GM23248 (cell line): ENCODE measurements around the gene STRADB. TPM values are rescaled to one million over a fixed set of nuclear protein-coding genes. Genes with fewer than 3 reads are reported as not detected.

ENCODE experiments used
- DNase-seq: peaks from one replicate; pipeline ENCODE4 v3.0.0-alpha.2; 2015
- H2AFZ ChIP-seq: fragments of 200-600 bp; sonication (generic); 2 replicates; pipeline ENCODE4 v1.6.1; 2016; ENCODE audit warnings: antibody characterized with exemption
- H3F3A ChIP-seq: fragments of 200-600 bp; sonication (generic); 2 replicates; pipeline ENCODE4 v1.6.1; 2016; ENCODE audit warnings: mild to moderate bottlenecking, antibody characterized with exemption, mixed run types; ENCODE audit not compliant: insufficient read depth
- H3K27ac ChIP-seq: fragments of 200-600 bp; sonication (generic); 2 replicates; pipeline ENCODE4 v1.5.1; 2016; ENCODE audit warnings: mild to moderate bottlenecking
- H3K27me3 ChIP-seq: fragments of 200-600 bp; sonication (generic); replicated peaks from 2 replicates; pipeline ENCODE4 v1.6.1; 2016; ENCODE audit warnings: mild to moderate bottlenecking; ENCODE audit not compliant: insufficient read depth
- H3K36me3 ChIP-seq: fragments of 200-600 bp; sonication (generic); 2 replicates; pipeline ENCODE4 v1.6.1; 2016; ENCODE audit warnings: low read depth, mild to moderate bottlenecking
- H3K4me1 ChIP-seq: fragments of 200-600 bp; sonication (generic); 2 replicates; pipeline ENCODE4 v1.6.1; 2016; ENCODE audit warnings: mild to moderate bottlenecking; ENCODE audit not compliant: insufficient read depth
- H3K4me2 ChIP-seq: fragments of 200-600 bp; sonication (generic); one replicate; pipeline ENCODE4 v1.6.1; 2016; ENCODE audit warnings: mild to moderate bottlenecking; ENCODE audit not compliant: unreplicated experiment
- H3K4me3 ChIP-seq: fragments of 200-600 bp; sonication (generic); 2 replicates; pipeline ENCODE4 v1.5.1; 2016; ENCODE audit warnings: mild to moderate bottlenecking
- H3K79me2 ChIP-seq: fragments of 200-600 bp; sonication (generic); 2 replicates; pipeline ENCODE4 v1.6.1; 2016; ENCODE audit warnings: mild to moderate bottlenecking; ENCODE audit not compliant: insufficient read depth
- H3K9ac ChIP-seq: fragments of 200-600 bp; sonication (generic); 2 replicates; pipeline ENCODE4 v1.6.1; 2016; ENCODE audit warnings: mild to moderate bottlenecking
- H3K9me2 ChIP-seq: fragments of 200-600 bp; sonication (generic); 2 replicates; pipeline ENCODE4 v1.6.1; 2016; ENCODE audit warnings: mixed run types, mild to moderate bottlenecking, moderate library complexity; ENCODE audit not compliant: insufficient read depth
- H3K9me3 ChIP-seq: fragments of 200-600 bp; sonication (generic); one replicate; pipeline ENCODE4 v1.6.1; 2017; ENCODE audit warnings: low read depth
- H4K20me1 ChIP-seq: fragments of 200-600 bp; sonication (generic); 2 replicates; pipeline ENCODE4 v1.6.0; 2016; ENCODE audit not compliant: insufficient read depth
- EZH2 ChIP-seq: fragments of 200-600 bp; sonication (generic); IDR thresholded peaks from 2 replicates; pipeline ENCODE4 v1.6.1; 2018; ENCODE audit warnings: antibody characterized with exemption, mild to moderate bottlenecking; ENCODE audit not compliant: insufficient read depth, poor library complexity, severe bottlenecking
- EZH2phosphoT487 ChIP-seq: fragments of 200-600 bp; sonication (generic); IDR thresholded peaks from 2 replicates; pipeline ENCODE4 v1.6.1; 2018; ENCODE audit warnings: antibody characterized with exemption, moderate library complexity, mild to moderate bottlenecking, low read depth; ENCODE audit not compliant: insufficient read depth
- WGBS, 2 experiments: methylation state at CpG; one replicate each; pipeline ENCODE4 v1.1.6; 2015 to 2017; ENCODE audit warnings: low lambda C conversion rate in 2 of 2, low coverage in 1 of 2; ENCODE audit errors: missing lambda C conversion rate in 2 of 2; 5-methylcytosine and 5-hydroxymethylcytosine counted together
- in situ Hi-C: fragments of 300-500 bp; cut with MboI; formaldehyde crosslinking; loops from 2 replicates; pipeline ENCODE4 v1.15.0; 2020
- polyA plus RNA-seq: library from polyadenylated mRNA; unstranded; fragments of >200 nt; fragmentation: Nextera tagmentation; extraction: Ambion mirVana; gene quantifications from 2 replicates; pipeline ENCODE4 v1.2.1, GENCODE V29; 2016
- total RNA-seq: library from RNA; depleted of rRNA; stranded (reverse); fragments of >200 nt; shearing (Covaris generic); gene quantifications from 2 replicates; pipeline ENCODE4 v1.2.3, GENCODE V29; 2014

STRADB gene
- total and polyA plus RNA-seq, 2 experiments from 2014 or later: 21.2 to 33.7 TPM

DNA sequence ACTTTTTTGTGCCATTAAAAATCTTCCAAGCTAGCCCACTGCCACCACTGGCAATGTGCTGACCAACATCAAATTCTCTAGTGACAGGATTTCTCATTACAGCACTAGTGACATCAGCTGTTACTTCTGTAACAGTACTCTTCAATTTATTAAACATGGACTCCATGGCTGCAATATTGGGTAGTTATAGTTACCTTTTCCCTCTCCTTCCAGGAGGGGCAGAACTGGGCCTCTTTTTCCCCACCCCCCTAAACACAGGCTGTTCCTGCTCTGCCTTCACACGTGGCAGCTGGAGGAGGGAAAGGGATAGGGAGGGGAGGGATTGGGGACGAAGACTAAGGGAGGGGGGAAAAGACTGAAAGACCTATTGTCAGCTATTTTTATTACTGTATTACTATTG is 38.4 kb upstream of the STRADB start:
- TF ChIP-seq EZH2 (no peak), EZH2phosphoT487 (no peak)
- no peak for DNase-seq
- H3F3A ChIP-seq: peaks cover 14% of the 10 kb centered on the region
- H3K27me3 ChIP-seq: no peaks in the 10 kb centered on the region
- H3K4me3 ChIP-seq: no peak overlapping the region
- no peaks in the 10 kb centered on the region for H3K36me3 ChIP-seq
- in situ Hi-C loops: no loop called here
- no peaks in the 10 kb centered on the region for H3K9me3 ChIP-seq
- 97 to 100% methylated on average over 2 of the region's 2 CpGs for WGBS, 2 experiments
- 0 out of 2 replicates have a peak, but pooled peaks cover 3% of the 10 kb centered on the region for H3K9me2 ChIP-seq
- H2AFZ ChIP-seq: no peak overlapping the region
- no peak overlapping the region for H3K9ac ChIP-seq
- peaks cover 25% of the 10 kb centered on the region for H3K4me1 ChIP-seq
- H4K20me1 ChIP-seq: no peaks in the 10 kb centered on the region
- H3K27ac ChIP-seq: no peak overlapping the region
- peaks cover 74% of the 10 kb centered on the region for H3K79me2 ChIP-seq
- H3K4me2 ChIP-seq: no peak overlapping the region

DNA sequence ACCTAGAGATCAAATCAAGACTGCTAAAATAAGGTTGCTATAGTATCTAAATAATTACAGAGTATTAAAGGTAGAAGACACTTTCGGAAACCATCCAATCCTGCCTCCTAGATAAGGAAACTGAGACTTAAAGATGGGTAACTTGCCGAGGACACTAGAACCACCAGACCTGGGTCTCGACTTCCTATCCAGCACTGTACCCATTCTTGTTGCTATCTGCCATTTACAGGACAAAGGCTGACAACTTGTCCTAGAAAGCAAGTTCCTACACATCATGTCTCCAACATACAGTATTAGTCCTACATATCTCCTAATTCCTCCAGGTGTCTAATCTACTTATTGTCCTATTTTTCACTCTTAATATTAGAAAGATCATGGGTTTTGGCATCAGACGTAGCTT is 38.0 kb upstream of the STRADB start:
- 66 to 70% methylated on average over 4 of the region's 4 CpGs for WGBS, 2 experiments
- H3K4me1 ChIP-seq: peaks cover 25% of the 10 kb centered on the region
- peaks cover 16% of the 10 kb centered on the region for H3F3A ChIP-seq
- no peaks in the 10 kb centered on the region for H3K36me3 ChIP-seq
- H3K27ac ChIP-seq: no peak overlapping the region
- H3K9me3 ChIP-seq: no peaks in the 10 kb centered on the region
- DNase-seq: no peak
- H3K27me3 ChIP-seq: no peaks in the 10 kb centered on the region
- H2AFZ ChIP-seq: no peak overlapping the region
- peak overlapping the region; percentile 55 for H3K4me2 ChIP-seq
- no peak overlapping the region for H3K9ac ChIP-seq
- 0 out of 2 replicates have a peak, but pooled peaks cover 3% of the 10 kb centered on the region for H3K9me2 ChIP-seq
- no peak for TF ChIP-seq EZH2
- TF ChIP-seq EZH2phosphoT487: no peak
- in situ Hi-C loops: no loop called here
- H4K20me1 ChIP-seq: no peaks in the 10 kb centered on the region
- H3K79me2 ChIP-seq: peaks cover 74% of the 10 kb centered on the region
- H3K4me3 ChIP-seq: no peak overlapping the region; the same call in 1 of the 2 replicates

GRCh38 chr2:201414099-201415023 is 37.2 kb upstream of the STRADB start:
- Histone ChIP-seq H3K9ac (no peak overlapping the region), H3K4me3 (peak overlapping the region; percentile 31), H3K79me2 (peaks cover 68% of the 10 kb centered on the region), H3K9me3 (no peaks in the 10 kb centered on the region), H2AFZ (no peak overlapping the region), H3K36me3 (no peaks in the 10 kb centered on the region), H3K9me2 (0 out of 2 replicates have a peak, but pooled peaks cover 3% of the 10 kb centered on the region), H3K27me3 (no peaks in the 10 kb centered on the region), H3K27ac (no peak overlapping the region), H3K4me2 (peak overlapping the region; percentile 55), H3K4me1 (peaks cover 32% of the 10 kb centered on the region), H4K20me1 (no peaks in the 10 kb centered on the region), H3F3A (peaks cover 24% of the 10 kb centered on the region)
- TF ChIP-seq EZH2 (no peak), EZH2phosphoT487 (no peak)
- DNase-seq: peak; percentile 30
- in situ Hi-C loops: no loop called here
- 42 to 47% methylated on average over 3 of the region's 3 CpGs for WGBS, 2 experiments

DNA sequence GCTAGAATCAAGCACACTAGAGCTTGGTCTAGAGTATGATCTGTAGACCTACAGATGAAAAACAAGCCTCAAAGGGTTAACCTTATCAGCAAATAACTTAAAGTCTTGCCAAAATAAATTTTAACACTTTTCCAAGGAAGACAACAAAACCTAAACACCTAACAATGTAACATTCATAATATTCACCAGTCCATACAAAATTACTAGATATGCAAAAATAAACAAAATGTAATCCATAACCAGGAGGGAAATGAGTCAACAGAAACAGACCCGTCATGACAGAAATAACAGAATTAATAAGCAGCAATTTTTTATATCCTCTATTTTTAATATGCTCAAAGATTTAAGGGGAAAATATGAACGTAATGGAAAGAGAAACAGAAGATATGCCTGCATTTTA is 36.4 kb upstream of the STRADB start:
- Histone ChIP-seq H2AFZ (no peak overlapping the region), H4K20me1 (no peaks in the 10 kb centered on the region), H3K36me3 (no peaks in the 10 kb centered on the region), H3K4me3 (no peak overlapping the region), H3K27me3 (no peaks in the 10 kb centered on the region), H3K4me2 (no peak overlapping the region), H3K9me3 (no peaks in the 10 kb centered on the region), H3K9me2 (0 out of 2 replicates have a peak, but pooled peaks cover 3% of the 10 kb centered on the region), H3F3A (peaks cover 30% of the 10 kb centered on the region), H3K27ac (no peak overlapping the region), H3K4me1 (peaks cover 40% of the 10 kb centered on the region), H3K79me2 (peaks cover 65% of the 10 kb centered on the region), H3K9ac (no peak overlapping the region)
- no peak for TF ChIP-seq EZH2
- no peak for DNase-seq
- WGBS, 2 experiments: 38 to 48% methylated on average over 2 of the region's 2 CpGs
- in situ Hi-C loops: no loop called here
